Activated CD8-positive, alpha-beta memory T cell treated with anti-CD3 and anti-CD28 coated beads for 1 hour (primary cell): Measurements from ENCODE around the gene CLCN4.

Experiments
- DNase-seq, 2 donors: peaks; one replicate each; pipeline ENCODE4 v3.0.0-alpha.2; 2020; ENCODE audit warnings: low read depth in 1 of 2; ENCODE audit errors: extremely low read depth in 1 of 2

The CLCN4 gene

DNA sequence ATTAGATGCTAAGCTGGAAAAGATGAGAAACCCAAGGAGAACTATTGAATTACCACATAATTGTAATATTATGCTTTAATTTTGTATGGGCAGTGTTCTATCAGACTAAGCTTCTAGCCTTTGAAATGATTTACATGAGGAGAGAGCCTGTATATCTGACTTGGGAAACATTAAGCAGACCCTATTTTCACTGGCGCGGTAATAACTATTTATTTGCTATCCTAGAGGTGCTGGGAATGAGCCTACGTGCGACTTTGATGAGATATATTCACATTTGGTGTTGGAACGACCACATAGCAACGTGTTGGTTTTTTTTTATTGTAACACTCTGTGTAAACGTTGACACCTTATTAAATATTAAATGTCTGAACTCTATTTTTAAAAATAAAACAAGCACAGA, 80.5 kb downstream of the CLCN4 start:
- DNase-seq, result no peak

DNA sequence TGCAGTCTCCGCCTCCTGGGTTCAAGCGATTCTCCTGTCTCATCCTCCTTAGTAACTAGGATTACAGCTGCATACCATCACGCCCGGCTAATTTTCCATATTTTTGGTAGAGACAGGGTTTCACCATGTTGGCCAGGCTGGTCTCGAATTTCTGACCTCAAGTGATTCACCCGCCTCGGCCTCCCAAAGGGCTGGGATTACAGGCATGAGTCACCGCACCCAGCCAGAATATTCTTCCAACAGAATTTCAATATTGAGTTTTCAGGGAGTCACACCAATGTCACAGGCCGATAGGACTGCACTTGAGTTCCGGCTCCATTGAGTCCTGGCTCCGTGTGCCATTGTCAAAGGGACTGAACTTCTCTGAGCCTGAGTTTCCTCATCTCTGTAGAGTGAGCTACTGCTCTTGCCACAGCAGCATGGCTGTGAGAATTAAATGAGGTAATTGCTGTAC, 82.9 kb downstream of the CLCN4 start:
- DNase-seq, result no peak

DNA sequence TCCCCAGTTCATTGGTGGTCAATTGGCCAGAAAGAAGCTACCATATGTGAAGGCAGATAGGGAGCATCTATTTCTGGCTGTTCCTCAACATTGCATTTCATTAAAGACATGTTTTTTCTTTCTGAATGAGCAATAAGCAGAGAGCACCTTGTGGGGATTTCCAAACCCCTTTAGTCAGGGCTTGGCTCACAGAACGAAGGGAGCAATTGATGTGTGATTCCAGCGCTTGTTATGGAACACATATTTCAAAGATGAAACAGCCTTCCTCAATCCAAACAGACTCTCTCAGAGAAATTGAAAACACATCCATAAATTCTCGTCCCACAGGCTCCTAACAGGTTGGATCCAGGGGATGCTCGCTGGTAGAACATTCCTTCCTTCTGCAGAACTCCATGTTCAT, 84.1 kb downstream of the CLCN4 start:
- DNase-seq, result no peak

DNA sequence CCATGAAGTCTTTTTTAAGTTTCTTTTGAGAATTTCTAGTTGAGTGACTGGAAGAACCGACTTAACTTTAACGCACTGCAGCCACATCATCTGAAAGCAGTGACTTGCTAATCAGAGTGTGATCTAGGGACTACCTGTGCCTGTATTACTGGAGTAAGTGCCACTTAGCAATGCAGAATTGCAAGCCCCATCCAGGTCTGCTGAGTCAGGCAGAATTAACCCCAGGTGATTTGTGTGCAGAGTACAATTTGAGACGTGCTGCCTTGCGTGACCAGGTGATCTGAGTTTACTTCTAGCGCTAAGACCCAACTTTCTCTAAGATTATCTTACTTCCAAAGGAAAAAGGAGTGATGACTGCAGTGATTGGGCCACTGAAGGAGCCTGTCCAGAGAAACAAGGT, 85.3 kb downstream of the CLCN4 start:
- no peak for DNase-seq

DNA sequence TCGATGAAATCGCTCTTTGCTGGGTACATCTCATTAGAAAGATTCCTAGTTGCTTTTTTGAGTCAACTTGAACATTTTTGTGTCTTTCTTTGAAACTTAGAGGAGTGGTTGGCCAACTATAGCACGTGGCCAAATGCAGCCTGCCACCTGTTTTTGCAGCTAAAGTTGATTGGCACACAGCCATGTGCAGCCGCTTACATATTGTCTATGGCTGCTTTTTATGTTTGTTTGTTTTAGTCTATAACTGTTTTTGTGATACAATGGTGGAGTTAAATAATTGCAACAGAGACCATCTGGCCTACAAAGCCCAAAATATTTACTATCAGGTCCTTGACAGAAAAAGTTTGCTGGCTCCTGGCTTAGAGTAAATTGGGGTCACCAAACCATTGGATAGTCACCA, 86.3 kb downstream of the CLCN4 start:
- no peak for DNase-seq

DNA sequence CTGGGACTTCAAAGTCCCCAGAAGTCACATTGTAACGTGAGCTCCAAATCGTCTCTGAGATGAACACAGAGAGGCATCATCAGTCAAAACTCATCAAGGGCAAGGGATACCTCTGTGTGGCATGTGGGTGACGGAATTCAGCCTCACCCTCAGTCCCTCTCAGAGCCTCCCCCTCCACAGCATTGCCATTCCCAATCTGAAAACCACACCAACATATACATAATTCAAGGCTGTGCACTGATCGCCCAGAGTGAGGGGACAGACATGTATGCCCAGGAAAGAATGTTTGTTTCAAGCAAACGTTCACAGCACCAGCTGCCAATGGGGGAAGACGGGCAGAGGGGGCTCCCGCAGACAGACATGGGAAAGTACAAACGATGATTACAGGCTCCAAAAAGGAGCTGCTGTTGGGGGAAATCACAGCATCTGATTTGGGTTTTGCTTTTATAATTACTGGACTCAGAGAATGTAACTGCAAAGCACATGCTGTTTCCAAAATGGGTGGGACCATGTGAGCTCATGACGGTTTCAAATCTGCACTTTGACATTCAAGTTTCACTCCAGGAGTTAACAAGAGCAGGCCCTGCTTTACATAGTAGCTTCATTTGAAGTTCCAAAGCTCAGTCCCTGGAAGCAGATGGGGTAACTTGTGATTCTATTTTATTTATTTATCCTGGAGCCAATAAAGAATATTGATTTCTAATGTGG, 88.3 kb downstream of the CLCN4 start:
- DNase-seq, result no peak

DNA sequence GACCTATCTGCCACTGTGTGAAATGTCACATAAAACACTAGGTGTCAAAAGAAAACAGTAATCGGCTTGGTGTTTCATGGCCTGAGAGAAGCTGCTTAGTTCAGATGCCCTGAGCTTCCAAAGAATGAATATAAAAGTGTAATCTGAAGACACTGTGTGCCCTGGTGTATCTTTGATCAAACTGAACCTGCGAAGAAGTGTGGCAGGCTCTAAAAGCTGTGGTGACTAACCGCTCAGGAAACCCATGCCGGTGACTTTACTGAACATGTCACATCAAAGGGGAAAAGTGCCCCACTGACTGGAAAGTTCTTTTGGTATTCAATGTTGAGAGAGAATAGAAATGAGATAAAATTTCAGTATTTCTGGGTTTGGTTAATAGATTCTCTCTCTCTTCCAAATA, 89.1 kb downstream of the CLCN4 start:
- DNase-seq, result no peak

DNA sequence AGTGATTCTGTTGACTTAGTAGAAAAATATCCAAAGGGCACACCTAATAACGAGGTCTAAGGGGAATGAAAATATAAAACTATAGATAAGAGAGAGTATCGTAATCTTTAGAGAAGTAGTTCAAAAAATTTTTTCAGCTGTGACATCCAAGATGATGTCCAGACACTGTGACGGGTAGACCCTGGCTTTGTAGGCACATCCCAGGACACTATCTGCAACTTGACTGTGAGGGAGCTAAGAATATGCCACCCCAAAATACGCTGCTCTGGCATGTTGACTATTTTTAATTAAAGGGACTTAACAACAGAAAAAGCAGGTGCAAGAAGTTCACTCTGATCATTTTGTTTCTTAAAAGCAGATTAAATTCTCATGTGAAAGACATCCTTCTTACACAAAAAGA, 89.5 kb downstream of the CLCN4 start:
- no peak for DNase-seq

DNA sequence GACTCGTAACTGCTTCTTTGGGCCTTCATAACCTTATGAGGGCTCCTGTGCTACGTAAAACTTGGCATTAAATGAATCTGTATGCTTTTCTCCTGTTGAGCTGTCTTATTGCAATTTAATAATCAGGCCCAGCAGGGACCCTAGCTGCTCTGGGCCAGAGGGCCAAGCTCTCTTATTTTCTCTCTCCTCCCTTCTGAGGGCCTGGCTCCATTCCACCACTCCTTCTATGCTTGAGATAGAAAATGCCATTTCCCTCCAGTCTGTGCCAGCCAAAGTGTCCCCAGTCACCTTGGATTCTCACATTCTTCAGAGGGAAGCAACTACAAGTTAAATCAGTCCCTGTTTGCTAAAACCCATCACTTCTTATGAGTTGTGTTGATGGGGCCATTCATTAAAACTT, 90.1 kb downstream of the CLCN4 start:
- DNase-seq, result no peak

DNA sequence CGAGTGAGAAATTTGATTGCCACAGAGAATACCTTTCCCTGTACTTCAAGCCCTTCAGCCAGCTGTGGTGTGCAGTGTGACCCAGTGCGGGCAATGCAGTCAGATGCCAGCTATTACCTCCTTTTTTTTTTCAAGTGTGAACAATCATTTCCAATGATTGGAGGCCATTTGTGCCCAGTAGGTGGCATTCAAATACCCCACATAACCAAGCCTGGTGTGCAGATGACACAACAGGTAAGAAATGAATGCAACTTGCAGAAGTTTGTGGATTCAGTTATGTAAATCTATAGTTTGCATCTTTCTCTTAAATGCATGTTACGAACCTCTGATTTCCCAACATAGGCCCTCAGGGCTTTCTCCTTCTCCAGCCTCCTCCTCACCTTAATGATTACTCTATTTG, 98.0 kb downstream of the CLCN4 start:
- no peak for DNase-seq

DNA sequence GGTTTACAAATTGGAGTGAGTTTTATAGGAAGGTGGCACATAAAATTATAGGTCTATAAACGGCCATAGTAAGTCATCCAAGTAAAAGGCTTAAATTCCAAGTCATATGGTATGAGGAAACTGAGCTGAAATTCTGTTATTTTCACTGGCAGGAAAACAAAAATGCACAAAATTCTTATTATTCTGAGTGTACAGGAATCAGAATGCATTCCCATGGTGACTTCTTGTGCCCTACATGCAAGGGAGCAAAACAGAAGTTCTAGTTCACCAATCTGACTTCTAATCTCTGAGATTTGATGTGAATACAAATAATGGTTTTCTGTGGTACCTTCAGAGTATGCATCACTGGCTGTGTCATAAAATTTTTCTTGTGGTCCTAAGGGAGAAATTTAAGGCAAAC, 102.9 kb downstream of the CLCN4 start:
- no peak for DNase-seq

DNA sequence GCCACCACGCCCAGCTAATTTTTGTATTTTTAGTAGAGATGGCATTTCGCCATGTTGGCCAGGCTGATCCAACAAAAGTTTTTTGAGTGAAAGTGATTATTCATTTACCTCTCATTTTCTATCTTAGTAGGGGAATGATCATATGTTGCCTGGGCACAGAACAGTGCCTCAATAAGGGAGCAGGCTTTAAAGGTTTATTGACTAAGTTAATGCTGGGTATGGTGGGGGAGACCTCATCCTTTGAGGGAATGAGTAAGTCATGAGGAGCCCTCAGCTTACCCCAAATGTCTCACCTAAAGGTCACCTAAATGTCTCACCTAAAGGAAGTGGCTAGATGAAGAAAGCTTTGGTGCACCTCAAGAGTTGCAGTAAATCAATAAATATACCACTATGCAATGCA, 109.0 kb downstream of the CLCN4 start:
- DNase-seq, result no peak

DNA sequence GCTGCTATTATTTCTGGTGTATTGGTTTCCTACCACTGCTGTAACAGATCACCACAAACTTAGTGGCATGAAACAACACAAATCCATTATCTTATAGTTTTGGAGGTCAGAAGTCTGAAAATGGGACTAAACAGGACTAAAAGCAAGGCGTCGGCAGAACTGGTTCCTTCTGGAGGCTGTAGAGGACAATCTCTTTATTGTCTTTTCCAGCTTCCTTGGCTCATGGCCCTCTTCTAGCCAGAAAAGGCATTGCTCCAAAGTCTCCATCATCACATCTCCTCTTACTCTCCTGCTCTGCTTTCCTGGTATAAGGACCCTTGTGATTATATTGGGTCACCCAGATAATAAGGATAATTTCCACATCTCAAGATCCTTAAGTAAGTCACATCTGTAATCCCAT, 121.9 kb downstream of the CLCN4 start:
- DNase-seq, result no peak

DNA sequence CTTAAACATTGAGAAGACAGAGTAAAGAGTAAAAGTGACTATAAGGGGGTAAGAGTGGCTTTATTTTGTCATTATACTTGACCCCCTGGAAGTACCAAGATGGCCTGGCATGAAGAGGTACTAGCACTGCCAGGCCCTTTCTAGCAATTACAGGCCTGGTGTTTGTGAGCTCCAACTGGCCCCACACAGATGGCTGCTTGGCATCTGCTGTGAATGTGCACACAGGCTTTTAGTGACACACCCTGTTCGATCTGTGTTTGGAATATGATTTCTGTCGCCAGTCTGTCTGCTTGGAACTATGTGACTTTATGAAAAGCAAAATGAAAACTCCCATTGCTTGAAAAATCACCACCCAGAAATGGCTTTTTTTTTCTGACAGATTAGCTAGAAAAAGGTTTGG, 123.3 kb downstream of the CLCN4 start:
- no peak for DNase-seq

DNA sequence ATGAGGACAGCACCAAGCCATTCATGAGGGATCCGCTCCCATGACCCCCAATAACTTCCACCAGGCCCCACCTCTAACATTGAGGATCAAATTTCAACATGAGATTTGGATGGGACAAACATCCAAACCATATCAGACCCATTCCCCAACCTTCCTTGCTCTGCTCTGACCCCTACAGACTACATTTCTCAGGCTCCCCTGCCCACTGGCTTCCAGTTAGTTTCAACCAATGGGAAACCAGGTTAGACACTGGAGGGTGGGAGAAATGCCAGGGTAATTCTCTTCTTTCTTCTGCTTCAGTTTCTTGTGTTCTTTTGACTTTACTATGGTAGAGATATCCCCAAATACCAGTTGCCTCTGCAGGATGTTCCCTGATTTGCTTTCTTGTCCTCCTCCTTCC, 125.7 kb downstream of the CLCN4 start:
- no peak for DNase-seq

DNA sequence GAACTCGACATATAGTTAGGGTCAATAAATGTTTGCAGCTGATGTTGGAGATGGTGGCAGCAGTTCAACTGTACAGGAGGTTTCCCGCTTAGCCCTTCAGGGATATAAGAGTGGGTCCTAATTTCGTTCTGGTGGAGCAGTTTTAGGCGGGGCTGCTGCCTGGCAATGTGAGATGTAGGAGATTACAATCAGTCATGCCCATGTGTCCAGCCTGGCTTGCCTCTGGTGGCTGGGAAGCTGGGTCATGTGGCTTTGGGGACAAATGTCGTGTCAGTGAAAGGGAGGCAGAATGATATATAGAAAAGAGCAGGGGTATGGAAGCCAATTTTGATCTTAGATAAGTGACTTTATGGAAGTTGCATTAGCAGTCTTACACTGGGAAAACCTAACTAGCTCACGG, 129.4 kb downstream of the CLCN4 start:
- no peak for DNase-seq
